Muscle of arm (tissue), 12 donors: Measurements from ENCODE around the gene TMOD2. TPM values are rescaled to one million over a fixed set of nuclear protein-coding genes. Genes with fewer than 3 reads are reported as not detected.

Experiments
- DNase-seq: peaks from one replicate; pipeline ENCODE4 v3.0.0-alpha.2; 2013
- polyA plus RNA-seq, 12 donors: library from polyadenylated mRNA; unstranded; fragments of 120-200 nt; gene quantifications; one replicate each; pipeline ENCODE4 v1.2.1, GENCODE V29; 2013; ENCODE audit not compliant: insufficient read length in 12 of 12

The TMOD2 gene
- polyA plus RNA-seq, 12 donors: 6.7 to 15.8 (median 8.3) TPM; not detected in 1

DNA sequence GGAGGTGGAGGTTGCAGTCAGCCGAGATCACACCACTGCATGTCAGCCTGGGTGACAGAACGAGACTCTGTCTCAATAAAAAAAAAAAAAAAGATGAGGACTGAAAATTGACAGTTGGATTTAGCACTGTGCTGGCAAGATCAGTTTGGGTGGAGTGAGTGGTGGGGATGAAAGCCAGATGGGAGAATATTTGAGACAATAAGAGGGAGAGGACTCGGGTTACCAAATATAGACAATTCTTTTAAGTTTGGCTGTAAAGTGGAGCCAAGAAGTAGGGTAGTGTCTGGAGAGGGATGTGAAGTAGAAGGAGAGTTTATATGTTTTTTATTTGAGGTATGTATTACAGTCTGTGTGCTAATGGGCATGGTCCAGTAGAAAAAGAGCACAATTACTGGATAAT, 98.5 kb downstream of the TMOD2 start:
- DNase-seq: no peak

- no peak for DNase-seq
Measured at GRCh38 chr15:51853998-51854397, 102.6 kb downstream of the TMOD2 start.

DNA sequence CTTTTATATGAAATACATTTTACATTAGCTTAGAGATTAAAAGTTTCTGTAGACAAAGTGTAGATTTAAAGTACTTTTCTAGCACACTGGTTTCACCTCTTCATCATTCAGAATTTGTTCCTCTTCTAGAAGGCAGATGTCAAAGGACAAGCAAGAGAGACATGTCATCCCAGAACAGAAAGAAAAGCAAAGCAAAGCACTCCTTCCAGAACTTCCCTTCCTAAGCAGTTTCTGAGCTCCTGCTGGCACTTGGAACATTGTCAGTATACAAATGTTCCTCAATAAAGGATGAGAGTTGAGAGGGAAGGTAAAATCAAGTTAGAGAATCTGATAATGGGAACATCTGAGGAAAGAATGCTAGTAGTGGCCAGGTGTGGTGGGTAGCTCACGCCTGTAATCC, 104.2 kb downstream of the TMOD2 start:
- no peak for DNase-seq

DNA sequence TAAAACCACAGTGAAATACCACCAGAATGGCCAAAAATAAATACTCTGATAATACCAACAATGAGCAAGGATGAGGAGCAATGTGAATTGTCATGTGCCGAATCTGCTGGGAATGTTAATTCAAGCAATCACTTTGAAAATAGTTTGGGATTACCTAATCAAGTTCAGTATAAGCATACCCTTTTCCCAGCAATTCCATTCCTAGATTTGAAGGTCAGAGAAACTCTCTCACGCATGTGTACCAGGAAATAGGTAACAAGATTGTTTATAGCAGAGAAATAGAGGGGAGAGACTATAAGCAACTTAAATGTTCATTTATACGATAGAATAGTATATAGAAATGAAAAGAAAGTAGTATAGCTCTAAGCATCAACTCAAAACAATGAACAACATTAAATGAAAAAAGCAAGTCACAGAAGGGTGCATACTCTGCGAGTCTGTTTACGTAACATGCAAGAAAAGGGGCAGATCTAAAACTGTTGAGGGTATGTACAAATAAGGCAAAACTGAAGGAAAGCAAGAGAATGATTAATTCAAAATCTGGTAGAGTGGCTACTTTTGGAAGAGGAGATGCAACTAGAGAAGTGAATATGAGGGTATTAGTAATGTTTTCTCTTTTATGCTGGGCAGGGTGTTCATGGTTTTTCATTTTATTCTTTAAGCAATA, 105.5 kb downstream of the TMOD2 start:
- no peak for DNase-seq

- DNase-seq: no peak
Measured at GRCh38 chr15:51861557-51862359, 110.4 kb downstream of the TMOD2 start.

GRCh38 chr15:51863131-51863530, 111.7 kb downstream of the TMOD2 start:
- DNase-seq: no peak

DNA sequence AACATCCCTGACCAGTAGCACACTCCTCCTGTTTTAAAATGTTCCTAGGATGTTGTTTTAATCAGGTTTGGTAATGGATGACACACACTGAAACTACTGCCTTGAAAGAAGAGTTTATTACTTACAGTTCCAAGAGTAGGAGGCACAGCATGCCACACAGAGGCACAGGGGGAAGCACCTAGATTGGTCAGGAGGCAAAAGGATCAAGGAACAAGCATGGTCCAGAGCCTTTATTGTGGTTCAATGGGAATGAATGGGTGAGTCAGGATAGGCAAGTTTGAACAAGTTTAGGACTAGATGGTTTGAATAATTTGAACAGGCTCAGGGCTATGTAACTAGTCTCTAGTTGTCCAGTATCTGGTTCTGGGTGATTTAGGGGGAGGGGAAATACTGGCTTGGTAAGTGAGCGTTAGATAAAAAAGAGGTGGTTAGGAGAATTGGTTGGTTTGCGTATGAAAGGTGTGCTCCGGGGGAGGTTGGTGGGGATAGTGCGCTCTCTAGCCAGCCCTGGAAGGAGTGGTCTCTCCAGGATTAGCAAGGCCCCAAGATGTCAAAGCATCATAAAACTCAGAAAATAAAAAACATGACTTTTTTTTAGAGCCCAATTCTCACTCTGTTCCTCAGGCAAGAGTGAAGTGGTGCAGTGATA, 113.1 kb downstream of the TMOD2 start:
- DNase-seq: no peak

DNA sequence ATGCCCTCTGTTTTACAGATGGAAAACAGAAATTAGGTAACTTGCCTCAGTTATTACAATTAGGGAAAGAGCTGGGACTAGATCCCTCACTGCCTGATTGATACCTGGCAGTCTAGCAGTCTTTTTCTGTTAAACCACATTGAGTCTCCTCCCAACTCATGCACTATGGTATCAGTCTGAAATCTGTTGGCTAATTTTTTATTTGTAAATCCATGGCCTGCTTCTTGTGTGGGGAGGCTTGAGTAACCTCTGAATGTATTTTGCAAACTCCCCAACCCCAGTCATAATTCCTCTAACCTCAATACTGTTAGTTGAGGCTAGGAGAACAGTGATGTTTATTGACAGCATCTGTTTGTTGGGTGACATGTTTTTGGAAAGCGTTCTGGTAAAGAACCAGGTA, 113.9 kb downstream of the TMOD2 start:
- DNase-seq: no peak

Other genes starting within 250 kb of the TMOD2 start
- gene DMXL2, start 128.8 kb upstream of the TMOD2 start, polyA plus RNA-seq: 10 to 100 TPM in 11 of 12 donors, not detected in 1; 13.2 to 47.3 (median 25.6) TPM
- 1 to 10 TPM in 2 of 12 donors, under 1 TPM in 7, not detected in 3; 0.07 to 1.7 (median 0.48) TPM for gene SCG3, start 70.1 kb upstream of the TMOD2 start, polyA plus RNA-seq
- gene LYSMD2, start 13.9 kb upstream of the TMOD2 start, polyA plus RNA-seq: 10 to 100 TPM in 3 of 12 donors, 1 to 10 TPM in 7, not detected in 2; 5.8 to 11.0 (median 7.9) TPM
- 10 to 100 TPM; 14.4 to 50.0 (median 20.2) TPM for gene TMOD3, start 78.1 kb downstream of the TMOD2 start, polyA plus RNA-seq
- 10 to 100 TPM in 11 of 12 donors, not detected in 1; 19.3 to 36.6 (median 23.6) TPM for gene LEO1, start 220.2 kb downstream of the TMOD2 start, polyA plus RNA-seq